AG09309 (cell line): ENCODE measurements around the gene CAND2.
"Not testable (repeated sequence)": the region's sequence is repeated elsewhere in the genome, so short reads cannot be mapped to it uniquely, and the experiment has no call there.

Source experiments
- DNase-seq: peaks from one replicate; pipeline ENCODE4 v3.0.0-alpha.2; 2010; ENCODE audit warnings: low read depth
- H3K4me3 ChIP-seq: 2 replicates; pipeline ENCODE4 v1.5.1; 2011; ENCODE audit warnings: mild to moderate bottlenecking, low read depth, low read length, moderate library complexity; ENCODE audit not compliant: control insufficient read depth
- CTCF ChIP-seq: IDR thresholded peaks from 2 replicates; pipeline ENCODE4 v1.5.1; 2011; ENCODE audit warnings: mild to moderate bottlenecking, low read depth, low read length, inconsistent platforms; ENCODE audit not compliant: insufficient read depth, control insufficient read depth; ENCODE audit errors: missing control alignments

CAND2 gene

GRCh38 chr3:12774619-12775018 is 21.9 kb upstream of the CAND2 start:
- TF ChIP-seq CTCF, result no peak
- DNase-seq, result no peak
- H3K4me3 ChIP-seq, result no peak overlapping the region

- no peak for TF ChIP-seq CTCF
- no peak for DNase-seq
- no peak overlapping the region for H3K4me3 ChIP-seq
Observed at GRCh38 chr3:12775226-12775625, 21.3 kb upstream of the CAND2 start.

GRCh38 chr3:12775970-12776369 is 20.5 kb upstream of the CAND2 start:
- not testable (repeated sequence) for H3K4me3 ChIP-seq, DNase-seq

- no peak overlapping the region for H3K4me3 ChIP-seq
- no peak for TF ChIP-seq CTCF
- DNase-seq, result no peak
Observed at GRCh38 chr3:12777171-12777570, 19.3 kb upstream of the CAND2 start.

GRCh38 chr3:12780751-12781150 is 15.7 kb upstream of the CAND2 start:
- no peak for TF ChIP-seq CTCF
- DNase-seq, result no peak
- no peak overlapping the region for H3K4me3 ChIP-seq

GRCh38 chr3:12782172-12782815 is 14.2 kb upstream of the CAND2 start:
- TF ChIP-seq CTCF, result no peak
- no peak overlapping the region for H3K4me3 ChIP-seq
- no peak for DNase-seq

GRCh38 chr3:12785096-12785495 is 11.4 kb upstream of the CAND2 start:
- no peak for DNase-seq
- H3K4me3 ChIP-seq, result no peak overlapping the region
- TF ChIP-seq CTCF, result no peak
